ENCODE results near the gene PDE4B.

DNA sequence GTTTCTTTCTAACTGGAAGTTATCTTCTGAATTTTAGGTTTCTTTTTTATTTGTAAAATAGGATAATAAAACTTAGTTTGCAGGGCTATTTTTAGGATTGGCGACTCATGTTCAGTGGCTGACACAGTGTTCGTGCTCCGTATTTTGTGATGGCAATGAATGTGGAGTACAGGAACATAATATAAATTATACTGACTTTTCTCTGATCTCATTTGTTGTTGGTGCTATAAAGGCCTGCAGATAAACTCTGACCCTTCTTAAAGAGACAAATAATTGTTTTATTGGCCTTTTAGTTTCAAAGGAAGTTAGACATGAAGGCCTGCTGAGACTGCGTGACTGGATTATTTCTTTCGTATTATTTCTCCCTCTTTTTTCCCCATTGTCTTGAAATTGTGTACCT, 339.6 kb downstream of the PDE4B start:
- TF ChIP-seq POLR2AphosphoS5 (IDR thresholded peaks at IDR 0.05) (no peak), EP300 (IDR thresholded peaks at IDR 0.05) (no peak)
- TF ChIP-seq, protein P1, sequence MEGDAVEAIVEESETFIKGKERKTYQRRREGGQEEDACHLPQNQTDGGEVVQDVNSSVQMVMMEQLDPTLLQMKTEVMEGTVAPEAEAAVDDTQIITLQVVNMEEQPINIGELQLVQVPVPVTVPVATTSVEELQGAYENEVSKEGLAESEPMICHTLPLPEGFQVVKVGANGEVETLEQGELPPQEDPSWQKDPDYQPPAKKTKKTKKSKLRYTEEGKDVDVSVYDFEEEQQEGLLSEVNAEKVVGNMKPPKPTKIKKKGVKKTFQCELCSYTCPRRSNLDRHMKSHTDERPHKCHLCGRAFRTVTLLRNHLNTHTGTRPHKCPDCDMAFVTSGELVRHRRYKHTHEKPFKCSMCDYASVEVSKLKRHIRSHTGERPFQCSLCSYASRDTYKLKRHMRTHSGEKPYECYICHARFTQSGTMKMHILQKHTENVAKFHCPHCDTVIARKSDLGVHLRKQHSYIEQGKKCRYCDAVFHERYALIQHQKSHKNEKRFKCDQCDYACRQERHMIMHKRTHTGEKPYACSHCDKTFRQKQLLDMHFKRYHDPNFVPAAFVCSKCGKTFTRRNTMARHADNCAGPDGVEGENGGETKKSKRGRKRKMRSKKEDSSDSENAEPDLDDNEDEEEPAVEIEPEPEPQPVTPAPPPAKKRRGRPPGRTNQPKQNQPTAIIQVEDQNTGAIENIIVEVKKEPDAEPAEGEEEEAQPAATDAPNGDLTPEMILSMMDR (IDR thresholded peaks at IDR 0.05): no peak

All from esophagus muscularis mucosa (tissue), 4 donors.